Endodermal cell (in vitro differentiated cells): ENCODE results near the gene PHF2. TPM values are rescaled to one million over a fixed set of nuclear protein-coding genes. Genes with fewer than 3 reads are reported as not detected.

Experiments used
- DNase-seq: peaks from one replicate; pipeline ENCODE4 v3.0.0-alpha.2; 2017
- H3K27ac ChIP-seq: 2 replicates; pipeline ENCODE4 v1.5.1; 2013; ENCODE audit warnings: mild to moderate bottlenecking, low read depth, low read length, moderate library complexity
- H3K27me3 ChIP-seq: 2 replicates; pipeline ENCODE4 v1.6.1; 2013; ENCODE audit warnings: mild to moderate bottlenecking, low read length, moderate library complexity; ENCODE audit not compliant: insufficient read depth, control insufficient read depth, poor library complexity, severe bottlenecking
- H3K36me3 ChIP-seq: 2 replicates; pipeline ENCODE4 v1.7.0; 2013; ENCODE audit warnings: mild to moderate bottlenecking, low read length, moderate library complexity; ENCODE audit not compliant: control insufficient read depth, insufficient read depth
- H3K4me1 ChIP-seq: one replicate; pipeline ENCODE4 v1.7.0; 2013; ENCODE audit warnings: low read length; ENCODE audit not compliant: control insufficient read depth, insufficient read depth
- H3K4me3 ChIP-seq: 2 replicates; pipeline ENCODE4 v1.5.1; 2013; ENCODE audit warnings: mild to moderate bottlenecking, low read length, moderate library complexity
- H3K9ac ChIP-seq: 2 replicates; pipeline ENCODE4 v1.6.1; 2013; ENCODE audit warnings: mild to moderate bottlenecking, low read length, moderate library complexity; ENCODE audit not compliant: poor library complexity, severe bottlenecking; ENCODE audit errors: extremely low read depth
- H3K9me3 ChIP-seq: 2 replicates; pipeline ENCODE4 v1.6.1; 2013; ENCODE audit warnings: mild to moderate bottlenecking, low read length, moderate library complexity; ENCODE audit not compliant: control insufficient read depth
- H3K27ac Mint-ChIP-seq: 2 replicates; pipeline ENCODE4 v1.8.0; 2020; ENCODE audit warnings: mixed read lengths
- H3K27me3 Mint-ChIP-seq: 2 replicates; pipeline ENCODE4 v1.8.0; 2021; ENCODE audit warnings: mild to moderate bottlenecking, mixed read lengths; ENCODE audit not compliant: insufficient read depth
- H3K36me3 Mint-ChIP-seq: 2 replicates; pipeline ENCODE4 v1.8.0; 2020; ENCODE audit warnings: low read depth, mixed read lengths
- H3K4me1 Mint-ChIP-seq: 2 replicates; pipeline ENCODE4 v1.8.0; 2020; ENCODE audit warnings: mixed read lengths
- H3K4me3 Mint-ChIP-seq: 2 replicates; pipeline ENCODE4 v1.8.0; 2020; ENCODE audit warnings: mild to moderate bottlenecking, moderate library complexity, mixed read lengths
- H3K9me3 Mint-ChIP-seq: 2 replicates; pipeline ENCODE4 v1.8.0; 2020; ENCODE audit warnings: mild to moderate bottlenecking, mixed read lengths
- WGBS, 2 experiments: methylation state at CpG; one replicate each; pipeline versions ENCODE4 v1.1.5 to v1.1.7; 2013; ENCODE audit warnings: missing lambda C conversion rate in 2 of 2, mixed read lengths in 1 of 2; ENCODE audit not compliant: insufficient coverage in 1 of 2, insufficient read length in 1 of 2; 5-methylcytosine and 5-hydroxymethylcytosine counted together
- total RNA-seq, 2 donors: library from RNA; stranded (reverse); fragmentation: NEBNext Ultra II Directional in 1 of 2; extraction: Animal tissue kit (Norgen Biotek cat#: 25700) in 1 of 2; gene quantifications; 2 replicates in 1 of 2; 3 replicates in 1 of 2; pipeline ENCODE4 v1.2.1, GENCODE V29; 2021
- TF ChIP-seq, protein P1 (sequence below): fragments of 200-600 bp; sonication (generic); conservative IDR thresholded peaks from 2 replicates; pipeline ENCODE4 v1.5.0; 2021; ENCODE audit warnings: antibody characterized with exemption, mild to moderate bottlenecking

PHF2 gene
- total RNA-seq, 2 donors from 2014 or later, result 17.1 to 20.2 TPM

DNA sequence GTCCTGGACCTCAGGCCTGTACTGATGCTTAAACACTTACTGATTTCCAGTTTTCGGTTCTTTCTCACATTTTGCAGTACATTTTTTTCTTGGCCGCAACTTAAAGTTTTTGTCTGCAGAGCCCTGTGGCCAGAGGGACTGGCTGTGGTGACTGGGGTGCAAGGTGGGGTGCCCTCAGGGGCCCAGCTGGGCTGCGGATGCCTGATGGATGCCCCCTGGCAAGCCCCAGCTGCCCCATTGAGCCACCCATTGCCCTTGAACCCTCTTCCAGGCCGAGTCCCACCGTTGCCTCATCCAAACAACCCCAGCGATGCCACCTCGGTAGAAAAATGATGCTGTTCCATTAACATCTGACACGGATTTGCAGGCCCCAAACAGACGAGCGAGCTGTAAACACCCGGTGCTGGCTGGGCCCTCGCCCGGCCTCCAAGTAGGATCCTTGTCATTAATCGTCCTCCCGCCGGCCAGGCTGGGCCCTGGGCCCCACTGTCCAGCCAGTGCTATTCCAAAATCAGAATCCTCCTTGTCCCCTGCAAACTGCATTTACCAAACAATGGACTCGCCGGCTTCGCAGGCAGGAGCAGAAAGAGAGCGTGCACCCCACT lies 107.9 kb downstream of the PHF2 start:
- Histone ChIP-seq H3K4me1 (no peaks in the 10 kb centered on the region), H3K36me3 (no peaks in the 10 kb centered on the region), H3K27ac (no peak overlapping the region), H3K4me3 (no peak overlapping the region), H3K9ac (no peak overlapping the region), H3K27me3 (no peaks in the 10 kb centered on the region), H3K9me3 (peaks cover 10% of the 10 kb centered on the region)
- WGBS, 2 experiments, result 89 to 95% methylated on average over 14 to 20 of the region's 20 CpGs
- H3K4me3 Mint-ChIP-seq, result no peak overlapping the region
- no peak overlapping the region for H3K27ac Mint-ChIP-seq
- H3K36me3 Mint-ChIP-seq, result no peaks in the 10 kb centered on the region
- DNase-seq, result peak; percentile 32
- H3K9me3 Mint-ChIP-seq, result peaks cover 11% of the 10 kb centered on the region
- TF ChIP-seq, protein P1, sequence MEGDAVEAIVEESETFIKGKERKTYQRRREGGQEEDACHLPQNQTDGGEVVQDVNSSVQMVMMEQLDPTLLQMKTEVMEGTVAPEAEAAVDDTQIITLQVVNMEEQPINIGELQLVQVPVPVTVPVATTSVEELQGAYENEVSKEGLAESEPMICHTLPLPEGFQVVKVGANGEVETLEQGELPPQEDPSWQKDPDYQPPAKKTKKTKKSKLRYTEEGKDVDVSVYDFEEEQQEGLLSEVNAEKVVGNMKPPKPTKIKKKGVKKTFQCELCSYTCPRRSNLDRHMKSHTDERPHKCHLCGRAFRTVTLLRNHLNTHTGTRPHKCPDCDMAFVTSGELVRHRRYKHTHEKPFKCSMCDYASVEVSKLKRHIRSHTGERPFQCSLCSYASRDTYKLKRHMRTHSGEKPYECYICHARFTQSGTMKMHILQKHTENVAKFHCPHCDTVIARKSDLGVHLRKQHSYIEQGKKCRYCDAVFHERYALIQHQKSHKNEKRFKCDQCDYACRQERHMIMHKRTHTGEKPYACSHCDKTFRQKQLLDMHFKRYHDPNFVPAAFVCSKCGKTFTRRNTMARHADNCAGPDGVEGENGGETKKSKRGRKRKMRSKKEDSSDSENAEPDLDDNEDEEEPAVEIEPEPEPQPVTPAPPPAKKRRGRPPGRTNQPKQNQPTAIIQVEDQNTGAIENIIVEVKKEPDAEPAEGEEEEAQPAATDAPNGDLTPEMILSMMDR, result no peak
- H3K4me1 Mint-ChIP-seq, result peaks cover 4% of the 10 kb centered on the region
- no peaks in the 10 kb centered on the region for H3K27me3 Mint-ChIP-seq

DNA sequence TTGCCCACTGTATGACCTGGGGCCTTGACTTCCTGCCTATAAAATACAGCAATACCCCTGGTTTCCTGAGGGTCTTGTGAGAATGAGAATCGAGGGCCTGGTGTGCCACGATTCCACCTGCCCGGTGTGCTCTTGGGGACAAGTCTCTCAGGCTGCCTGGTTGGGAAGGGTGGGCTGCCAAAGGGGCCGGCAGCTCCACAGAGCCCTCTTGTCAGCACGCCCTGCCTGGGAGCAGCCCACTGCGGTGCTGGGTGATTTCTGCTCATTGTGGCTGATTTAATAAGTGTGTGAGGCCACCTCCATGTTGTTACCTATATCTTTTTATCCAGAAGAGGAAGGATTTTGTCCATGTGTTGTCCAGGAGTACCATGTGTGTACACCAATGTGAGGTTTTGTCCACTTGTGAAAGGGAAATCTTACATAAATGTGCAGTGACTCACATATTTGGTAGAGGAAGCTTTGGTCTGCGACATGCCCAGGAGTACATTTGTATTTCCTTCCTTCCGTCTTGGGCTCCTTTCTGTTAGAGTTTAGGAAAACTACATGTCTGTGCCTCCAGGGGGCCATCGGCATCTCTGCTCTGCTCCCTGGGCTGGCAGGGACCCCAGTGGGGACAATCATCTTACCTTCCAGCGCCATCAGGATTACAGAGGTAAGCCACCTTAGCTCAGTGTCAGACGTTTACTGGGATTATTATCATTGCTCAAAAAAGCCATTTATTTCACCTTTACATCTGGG lies 108.6 kb downstream of the PHF2 start:
- Mint-ChIP-seq H3K27ac (no peak overlapping the region), H3K27me3 (no peaks in the 10 kb centered on the region), H3K4me3 (no peak overlapping the region), H3K4me1 (peaks cover 4% of the 10 kb centered on the region), H3K36me3 (no peaks in the 10 kb centered on the region), H3K9me3 (peaks cover 18% of the 10 kb centered on the region)
- peak; percentile 62 for DNase-seq
- no peak overlapping the region for H3K9ac ChIP-seq
- H3K36me3 ChIP-seq, result no peaks in the 10 kb centered on the region
- TF ChIP-seq, protein P1, result peak; percentile 71
- peaks cover 13% of the 10 kb centered on the region for H3K9me3 ChIP-seq
- no peak overlapping the region for H3K4me3 ChIP-seq
- no peak overlapping the region for H3K27ac ChIP-seq
- H3K27me3 ChIP-seq, result no peaks in the 10 kb centered on the region
- WGBS, 2 experiments, result 70 to 73% methylated on average over 7 to 11 of the region's 11 CpGs
- no peaks in the 10 kb centered on the region for H3K4me1 ChIP-seq

DNA sequence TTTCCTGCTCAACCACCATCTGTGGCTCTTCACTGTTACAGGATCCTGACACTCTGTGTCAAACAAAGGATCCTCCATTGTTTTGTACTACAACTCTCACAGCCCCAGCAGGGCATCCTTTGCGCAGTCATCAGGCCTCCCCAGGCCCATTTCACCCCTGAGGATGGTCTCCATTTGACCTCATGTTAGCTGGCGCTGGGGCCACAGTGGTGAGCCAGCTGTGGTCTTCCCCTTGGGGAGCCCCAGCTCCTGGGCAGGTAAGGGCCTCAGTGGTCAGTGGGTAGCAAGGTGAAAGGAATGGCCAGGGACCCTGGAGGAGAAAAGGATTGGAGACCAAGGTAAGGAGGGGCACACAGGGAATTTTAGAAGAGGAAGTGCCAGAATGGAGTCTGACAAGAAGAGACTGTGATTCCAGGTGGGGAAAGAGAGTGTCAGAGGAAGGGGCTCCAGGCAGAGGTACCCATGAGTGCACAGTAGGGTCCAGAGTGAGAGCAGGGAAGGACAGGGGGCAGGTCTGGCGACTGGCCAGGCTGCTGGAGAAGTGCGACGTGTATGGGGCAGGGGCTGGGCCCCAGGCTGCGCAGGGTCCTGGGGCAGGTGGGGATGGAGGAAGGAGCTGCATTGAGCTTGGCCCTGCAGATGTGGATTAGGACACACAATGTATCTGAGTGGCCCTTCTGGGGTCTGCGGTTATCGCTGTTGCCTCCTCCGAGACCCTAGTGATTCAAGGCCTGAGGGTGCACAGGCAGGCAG lies 109.9 kb downstream of the PHF2 start:
- DNase-seq, result peak; percentile 29

More for the DNA sequence above, 109.9 kb downstream of the PHF2 start:
- H3K9me3 ChIP-seq, result peaks cover 20% of the 10 kb centered on the region
- no peak overlapping the region for H3K4me3 ChIP-seq
- no peaks in the 10 kb centered on the region for H3K36me3 Mint-ChIP-seq
- no peak overlapping the region for H3K27ac Mint-ChIP-seq
- TF ChIP-seq, protein P1, result no peak
- no peaks in the 10 kb centered on the region for H3K36me3 ChIP-seq
- H3K27me3 ChIP-seq, result no peaks in the 10 kb centered on the region
- H3K9ac ChIP-seq, result no peak overlapping the region
- H3K4me3 Mint-ChIP-seq, result no peak overlapping the region
- no peak overlapping the region for H3K27ac ChIP-seq
- H3K4me1 Mint-ChIP-seq, result peaks cover 4% of the 10 kb centered on the region
- no peaks in the 10 kb centered on the region for H3K4me1 ChIP-seq
- no peaks in the 10 kb centered on the region for H3K27me3 Mint-ChIP-seq
- H3K9me3 Mint-ChIP-seq, result peaks cover 26% of the 10 kb centered on the region
- WGBS, 2 experiments, result 92 to 99% methylated on average over 8 to 9 of the region's 9 CpGs
